ENCODE data around the gene TOX3. TPM values are rescaled to one million over a fixed set of nuclear protein-coding genes. Genes with fewer than 3 reads are reported as not detected.
A peak's percentile ranks its signal among the peaks of the same experiment; 100 is the strongest.

TOX3 gene
- total and polyA plus RNA-seq, 2 of the 8 experiments (the other 6 are each of a cell fraction or from before 2014, with no cell fraction given) = 16.7 to 31.2 TPM

DNA sequence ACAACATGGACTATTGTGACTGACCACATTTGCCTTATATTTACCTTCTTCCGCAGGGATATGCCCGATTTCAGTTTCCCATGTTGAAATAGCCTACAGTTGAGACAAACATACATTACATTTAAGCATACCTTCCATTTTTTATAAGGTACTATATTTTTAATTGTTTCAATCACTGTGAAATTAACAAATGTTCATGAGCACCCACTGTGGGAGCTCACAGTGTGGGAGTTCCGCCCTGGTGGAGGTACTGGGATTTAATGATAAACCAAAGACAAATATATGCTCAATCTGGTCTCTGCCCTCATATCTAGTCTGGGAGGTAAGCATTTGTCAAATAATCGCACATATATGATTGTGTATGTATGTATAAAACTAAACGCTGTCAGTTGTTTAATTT is 15.8 kb upstream of the TOX3 start:
- Histone ChIP-seq H3K4me3 (ENCODE audit: extremely low read depth in 1 of 4, insufficient read depth in 2 of 4, low read depth in 3 of 4, low read length in 4 of 4) (no peak overlapping the region), H3K27ac (ENCODE audit: low read depth, low read length) (no peak overlapping the region), H4K5ac (ENCODE audit: insufficient read length, low read depth, low read length) (no peak overlapping the region), H2BK20ac (ENCODE audit: low read length) (no peak overlapping the region), H3K23me2 (ENCODE audit: low read depth, low read length) (no peaks in the 10 kb centered on the region), H3K4me2 (ENCODE audit: insufficient read depth in 1 of 2, low read depth in 2 of 2, low read length in 2 of 2) (no peak overlapping the region), H3K9ac (replicated peaks in 1 of 4; ENCODE audit: extremely low read depth in 1 of 4, low read depth in 3 of 4, low read length in 3 of 4) (no peak overlapping the region), H3K9me3 (ENCODE audit: insufficient read depth in 2 of 2, low read depth in 1 of 2, low read length in 1 of 2) (no peaks in the 10 kb centered on the region), H3K36me3 (ENCODE audit: control insufficient read depth in 2 of 4, insufficient read depth in 4 of 4, low read length in 3 of 4) (no peaks in the 10 kb centered on the region), H2BK15ac (ENCODE audit: low read length) (no peak overlapping the region), H2BK120ac (replicated peaks; ENCODE audit: low read depth, low read length) (no peak overlapping the region), H3K27me3 (replicated peaks in 1 of 4; ENCODE audit: control insufficient read depth in 3 of 4, extremely low read depth in 1 of 4, insufficient read depth in 3 of 4, low read length in 3 of 4) (no peaks in the 10 kb centered on the region), H2AFZ (ENCODE audit: low read length) (peak overlapping the region; percentile 82; the same call in 1 of the 2 replicates), H4K91ac (replicated peaks; ENCODE audit: insufficient read length, low read length) (no peak overlapping the region), H4K20me1 (replicated peaks in 1 of 2; ENCODE audit: control insufficient read depth in 1 of 2, insufficient read depth in 2 of 2, low read length in 2 of 2) (no peaks in the 10 kb centered on the region), H3K56ac (replicated peaks; ENCODE audit: insufficient read length, low read depth, low read length) (no peak overlapping the region), H3K18ac (ENCODE audit: extremely low read depth, low read length) (no peak overlapping the region), H3K4ac (replicated peaks; ENCODE audit: insufficient read length, low read depth, low read length) (no peak overlapping the region), H3K79me1 (ENCODE audit: low read depth, low read length) (no peaks in the 10 kb centered on the region), H3K23ac (ENCODE audit: insufficient read length) (no peak overlapping the region), H3K79me2 (ENCODE audit: control insufficient read depth in 1 of 2, insufficient read depth in 2 of 2, low read length in 2 of 2) (no peaks in the 10 kb centered on the region), H3K4me1 (replicated peaks in 1 of 4; ENCODE audit: control insufficient read depth in 3 of 4, insufficient read depth in 4 of 4, low read length in 3 of 4) (peaks cover 4 to 6% (median 6%) of the 10 kb centered on the region in 4 experiments; a peak in 5 of 7 replicates), H3K14ac (ENCODE audit: insufficient read length) (no peak overlapping the region), H2AK5ac (ENCODE audit: low read depth, low read length) (no peak overlapping the region), H4K8ac (ENCODE audit: extremely low read depth, insufficient read depth, low read length) (no peak overlapping the region), H2BK5ac (ENCODE audit: low read depth, low read length) (no peak overlapping the region), H2BK12ac (ENCODE audit: low read depth, low read length) (no peak overlapping the region)
- ChIA-PET CTCF (ENCODE audit: partially characterized antibody) (interaction anchor here (1.0 kb wide), 1 partner anchor 14 kb away, joined by 3 read pairs; no protein-coding TSS in a partner anchor), POLR2A (ENCODE audit: partially characterized antibody) (no interaction called here)
- 92% methylated on average over 5 of the region's 5 CpGs; no CpG with 5 or more reads in 1 of the 2 experiments for WGBS, 2 experiments (ENCODE audit: extremely low coverage in 1 of 2, insufficient coverage in 1 of 2, insufficient read length in 1 of 2, insufficient replicate concordance in 2 of 2, low coverage in 1 of 2, low lambda C conversion rate in 2 of 2, missing lambda C conversion rate in 1 of 2)
- FAIRE-seq (no peak), DNase-seq (ENCODE audit: low read depth in 1 of 2, low spot score in 2 of 2) (no peak)
- no peak for TF ChIP-seq YY1 (IDR thresholded peaks at IDR 0.05; ENCODE audit: low read depth, low read length)

Data from H1 (cell line).